ENCODE results near the gene TPBGL.

Gene TPBGL

DNA sequence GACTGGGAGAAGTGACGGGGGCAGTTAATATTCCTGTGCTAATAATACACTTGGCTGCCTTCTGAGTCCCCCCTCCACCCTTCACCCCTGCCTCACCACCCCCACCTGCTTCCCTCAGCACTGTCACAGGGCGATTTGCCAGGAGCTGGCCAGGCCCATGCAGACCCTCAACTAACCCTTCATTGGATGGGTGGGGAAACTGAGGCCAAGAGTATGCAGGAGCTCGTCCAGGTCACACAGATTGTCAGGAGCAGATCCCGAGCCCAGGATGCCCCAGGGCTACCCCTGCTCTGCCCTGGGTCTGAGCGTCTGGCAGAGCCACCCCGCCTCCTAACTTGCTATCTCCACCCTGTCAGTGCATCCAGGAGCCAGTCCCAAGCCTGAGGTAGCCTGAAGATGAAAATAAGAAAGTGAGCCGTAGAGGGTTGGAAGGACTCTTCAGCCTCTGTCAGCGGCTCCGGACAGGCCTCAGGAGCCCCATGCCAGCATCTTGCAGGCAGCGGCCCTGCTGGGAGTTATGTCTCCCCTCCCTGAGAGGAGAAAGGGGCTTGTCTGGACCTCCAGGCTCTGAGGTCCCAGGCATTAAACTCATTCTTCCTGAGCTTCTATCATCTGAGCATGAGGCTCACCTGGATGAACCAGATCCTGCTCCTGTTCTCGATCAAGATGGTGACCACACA, 6.2 kb downstream of the TPBGL start:
- no peak for DNase-seq

DNA sequence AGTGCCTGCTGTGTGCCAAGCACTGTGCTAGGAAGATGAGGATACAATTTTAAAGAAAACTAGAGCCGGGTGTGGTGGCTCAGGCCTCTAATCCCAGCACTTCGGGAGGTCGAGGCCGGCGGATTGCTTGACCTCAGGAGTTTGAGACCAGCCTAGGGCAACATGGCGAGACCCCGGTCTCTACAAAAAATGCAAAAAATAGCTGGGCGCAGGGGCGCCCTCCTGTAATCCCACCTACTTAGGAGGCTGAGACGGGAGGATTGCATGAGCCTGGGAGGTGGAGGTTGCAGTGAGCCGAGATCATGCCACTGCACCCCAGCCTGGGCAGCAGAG, 8.3 kb downstream of the TPBGL start:
- DNase-seq, result no peak

- no peak for DNase-seq
Measured at GRCh38 chr11:75249704-75250103, 9.1 kb downstream of the TPBGL start.

- no peak for DNase-seq
Measured at GRCh38 chr11:75254326-75254725, 13.8 kb downstream of the TPBGL start.

GRCh38 chr11:75260396-75261170, 20.0 kb downstream of the TPBGL start:
- no peak for DNase-seq

DNA sequence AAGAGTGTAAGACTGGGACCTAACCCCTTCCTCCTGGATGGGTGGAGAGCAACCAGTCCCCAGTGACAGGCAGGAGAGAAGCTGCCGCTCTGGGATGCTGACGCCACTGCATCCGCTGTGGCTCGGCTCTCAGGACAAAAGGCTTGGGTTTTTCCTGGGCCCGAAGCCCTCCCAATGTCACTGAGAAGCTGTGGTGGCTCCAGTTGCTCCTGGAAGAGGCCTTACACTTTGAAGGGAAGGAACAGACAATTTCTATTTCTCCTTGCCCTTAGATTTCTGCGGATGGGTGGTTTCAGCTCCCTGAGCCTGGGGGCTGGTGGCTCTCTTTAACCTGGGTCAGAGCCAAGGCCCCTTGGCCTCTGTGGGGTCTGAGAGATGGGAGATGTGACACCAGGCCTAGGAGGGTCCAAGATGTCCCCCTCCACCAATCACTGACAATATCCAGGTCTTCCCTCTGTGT, 21.4 kb downstream of the TPBGL start:
- DNase-seq, result no peak

GRCh38 chr11:75262436-75262835, 21.9 kb downstream of the TPBGL start:
- no peak for DNase-seq

GRCh38 chr11:75262961-75263852, 22.6 kb downstream of the TPBGL start:
- DNase-seq, result no peak

- no peak for DNase-seq
Measured at GRCh38 chr11:75263944-75264349, 23.4 kb downstream of the TPBGL start.

- no peak for DNase-seq
Measured at GRCh38 chr11:75264356-75264755, 23.8 kb downstream of the TPBGL start.

DNA sequence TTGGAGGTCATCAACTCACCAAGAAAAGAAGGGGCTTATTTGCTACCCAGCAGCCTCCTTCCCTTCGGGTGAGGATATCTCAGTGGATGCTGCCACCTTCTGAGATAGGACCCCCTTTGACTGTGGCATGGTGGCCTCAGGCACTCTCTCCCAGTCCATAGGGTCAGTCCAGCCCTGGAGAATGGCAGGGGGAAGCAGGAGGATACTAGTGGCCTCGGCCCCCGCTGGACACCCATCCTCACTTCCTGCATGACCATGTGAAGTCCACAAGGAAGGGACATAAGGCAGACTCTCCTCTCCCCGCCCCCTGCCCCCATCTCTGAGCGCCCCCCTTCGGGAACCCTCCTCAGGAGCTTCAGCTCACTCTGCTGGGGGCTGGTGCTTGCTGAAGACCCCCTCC, 24.4 kb downstream of the TPBGL start:
- no peak for DNase-seq

DNA sequence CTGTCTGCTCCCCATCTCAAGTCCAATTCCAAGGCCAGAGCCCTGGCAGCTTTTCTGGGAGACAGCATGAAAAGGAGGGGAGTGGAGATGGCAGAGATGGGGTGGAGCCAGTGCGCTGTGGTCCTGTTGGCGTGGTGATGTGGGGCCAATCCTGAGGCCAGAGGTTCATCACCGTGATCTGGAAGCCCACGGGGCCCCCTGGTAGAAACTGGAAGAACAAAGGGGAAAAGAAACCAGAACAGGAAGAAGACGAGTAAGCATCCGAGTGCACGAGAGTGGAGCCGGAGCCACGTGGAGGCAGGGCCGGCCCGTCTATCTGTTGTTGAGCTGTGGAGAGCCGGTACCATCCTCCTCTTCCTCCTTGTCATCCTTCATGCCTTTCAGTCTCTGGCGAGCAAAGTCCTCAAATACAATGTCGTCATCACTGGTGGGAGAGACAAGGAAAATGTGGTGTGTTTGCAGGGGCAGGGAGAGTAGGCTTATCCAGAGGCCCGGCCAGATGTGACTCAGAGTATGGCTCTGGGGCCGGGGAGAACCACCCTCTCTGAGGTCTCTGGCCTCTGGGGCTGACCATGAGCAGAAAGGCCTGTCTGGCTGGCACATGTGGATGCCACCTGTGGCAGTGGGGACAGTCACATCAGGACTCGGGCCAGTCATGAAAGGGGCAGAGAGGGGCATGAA, 25.4 kb downstream of the TPBGL start:
- no peak for DNase-seq

DNA sequence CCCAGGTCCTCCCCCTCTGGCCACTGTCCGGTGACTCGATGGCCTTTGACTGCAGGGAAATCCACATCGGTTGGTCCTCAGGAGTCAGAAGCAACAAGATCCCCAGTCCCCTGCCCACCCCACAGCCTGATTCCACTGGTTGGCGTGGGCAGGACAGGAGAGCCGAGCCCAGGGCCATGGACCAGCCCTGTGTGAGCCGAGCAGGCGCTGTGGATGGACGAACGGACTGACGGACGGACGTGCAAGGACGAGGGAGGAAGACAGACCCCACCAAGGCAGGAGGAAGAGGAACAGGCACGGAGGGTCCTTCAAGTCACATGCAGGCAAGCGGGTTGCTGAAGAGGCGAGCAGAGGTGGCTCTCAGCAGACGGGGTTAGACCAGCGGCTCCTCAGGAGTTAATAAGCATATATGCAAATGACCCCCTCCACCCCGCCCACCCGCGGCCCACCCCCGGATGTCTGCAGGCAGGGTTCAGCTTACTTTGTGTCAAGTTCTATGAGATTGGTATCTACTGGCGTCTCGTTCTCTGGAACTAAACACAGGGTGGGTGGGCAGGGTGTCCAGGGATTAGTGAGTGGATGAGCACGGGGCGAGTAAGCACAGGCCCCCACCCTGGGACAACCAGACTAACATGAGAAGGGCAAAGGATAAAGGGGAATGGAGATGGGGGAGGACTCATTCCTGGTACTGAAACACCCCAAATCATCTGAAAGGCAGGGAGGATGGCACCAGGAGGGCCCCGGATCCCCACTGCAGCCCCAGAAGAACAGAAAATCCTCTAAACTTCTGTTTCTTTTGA, 26.8 kb downstream of the TPBGL start:
- DNase-seq, result no peak

DNA sequence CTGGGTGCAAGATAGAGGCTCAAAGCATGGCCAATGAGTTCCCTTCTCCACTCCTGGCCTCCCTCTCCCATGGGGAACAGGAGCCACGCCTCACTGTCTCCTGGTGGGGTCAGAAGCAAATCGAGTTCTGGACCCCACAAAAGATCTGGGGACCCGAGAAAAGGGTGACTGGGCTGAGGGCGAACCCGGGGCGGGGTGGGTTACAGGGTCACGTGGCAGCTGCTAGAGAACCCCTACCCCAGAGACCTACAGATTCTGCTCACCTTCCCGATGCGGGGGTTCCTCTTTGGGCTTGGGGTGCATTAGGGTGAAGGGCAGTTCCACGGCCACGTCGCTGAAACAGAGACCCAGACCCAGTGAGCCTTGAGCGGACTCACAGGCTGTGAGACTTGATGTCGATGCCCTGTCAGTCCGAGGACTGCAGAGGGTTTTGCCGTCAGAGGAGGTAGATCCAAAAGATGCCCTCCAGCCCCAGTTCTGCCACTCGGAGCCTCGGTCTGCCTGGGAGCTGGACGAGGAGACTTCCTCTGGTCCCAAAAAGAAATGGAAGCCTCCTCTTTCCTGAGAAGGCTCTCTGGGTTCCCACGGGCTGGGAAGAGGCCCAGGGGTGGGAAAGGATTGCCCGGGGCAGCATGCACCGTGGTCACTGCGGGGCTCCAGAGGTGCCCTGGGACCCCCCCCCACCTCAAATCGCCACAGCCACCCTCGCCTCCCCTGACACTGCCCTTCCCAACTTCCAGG, 28.2 kb downstream of the TPBGL start:
- no peak for DNase-seq

- DNase-seq, result no peak
Measured at GRCh38 chr11:75269367-75269660, 28.7 kb downstream of the TPBGL start.

DNA sequence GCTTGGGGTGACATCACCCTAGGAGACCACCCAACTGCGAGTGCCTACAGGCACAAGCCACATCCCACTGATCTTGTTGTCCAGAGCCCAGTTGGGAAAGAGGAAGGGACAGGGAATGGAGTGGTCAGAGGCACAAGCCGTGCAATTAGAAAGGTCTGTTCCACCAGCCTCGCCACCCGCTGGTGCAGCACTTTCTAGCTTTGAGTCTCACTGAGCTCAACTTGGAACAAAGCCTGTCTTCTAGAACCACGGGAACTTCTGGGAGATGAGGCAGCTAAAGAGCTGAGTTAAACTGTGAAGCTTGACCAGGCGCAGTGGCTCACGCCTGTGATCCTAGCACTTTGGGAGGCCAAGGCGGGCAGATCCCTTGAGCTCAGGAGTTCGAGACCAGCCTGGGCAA, 29.3 kb downstream of the TPBGL start:
- DNase-seq, result no peak

GRCh38 chr11:75270896-75271418, 30.4 kb downstream of the TPBGL start:
- DNase-seq, result no peak

DNA sequence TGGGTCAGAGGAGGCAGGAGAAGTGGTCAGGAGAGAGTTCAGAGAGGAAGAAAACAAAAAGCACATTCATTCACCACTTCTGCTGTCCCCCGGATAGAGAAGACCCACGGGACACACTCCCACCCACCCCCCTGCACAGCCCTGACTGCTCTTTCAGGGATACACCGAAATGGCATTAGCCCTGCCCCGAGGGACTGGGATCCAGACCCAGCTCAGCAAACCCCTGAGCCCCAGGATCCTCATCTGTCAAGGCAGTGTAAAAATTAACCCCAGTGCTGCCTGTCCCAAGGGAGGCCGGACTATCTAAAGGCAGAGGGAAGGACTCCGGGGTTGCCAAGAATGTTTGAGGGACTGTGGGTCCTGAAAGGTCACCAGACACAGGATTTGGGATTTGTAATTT, 31.2 kb downstream of the TPBGL start:
- no peak for DNase-seq

GRCh38 chr11:75272391-75272790, 31.8 kb downstream of the TPBGL start:
- no peak for DNase-seq

DNA sequence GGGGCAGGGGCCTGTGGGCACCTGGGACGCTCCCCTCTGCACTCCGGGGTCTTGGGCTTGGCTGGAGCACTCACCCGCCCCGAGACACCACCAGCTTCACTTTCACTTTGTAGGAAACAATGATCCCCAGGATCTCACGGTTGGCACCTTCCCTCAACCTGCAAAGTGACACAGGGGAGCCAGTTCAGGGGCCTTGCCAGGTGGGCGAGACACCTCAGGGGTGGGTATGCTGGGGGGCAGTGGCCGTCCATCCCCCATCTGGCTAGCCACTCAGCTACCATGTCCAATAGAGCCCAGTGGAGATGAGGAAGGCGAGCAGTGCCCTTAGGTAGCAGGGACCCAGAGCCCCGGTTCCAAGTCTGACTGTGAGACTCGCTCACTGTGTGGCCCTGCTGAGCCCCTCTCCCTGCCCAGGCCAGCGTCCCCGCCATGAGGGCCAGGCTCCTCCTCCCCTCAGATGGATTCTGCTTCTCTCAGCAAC, 32.3 kb downstream of the TPBGL start:
- no peak for DNase-seq

Measured in NCI-H187 treated with DMSO at 0.1 percent for 48 hours (cell line).